Measurements from ENCODE around the gene CPNE5.

CPNE5 gene

GRCh38 chr6:36805096-36805797, 34.0 kb downstream of the CPNE5 start:
- no peak overlapping the region for H3K27ac ChIP-seq (ENCODE audit: low read depth, low read length)
- no peak overlapping the region for H3K9ac ChIP-seq (ENCODE audit: low read length)
- no peak overlapping the region for H3K4me2 ChIP-seq (ENCODE audit: low read length)
- H3K36me3 ChIP-seq (ENCODE audit: control insufficient read depth in 1 of 2, insufficient read depth in 2 of 2, low read length in 2 of 2) = no peaks in the 10 kb centered on the region
- H3K18ac ChIP-seq (ENCODE audit: low read length) = no peak overlapping the region
- H2AK5ac ChIP-seq (ENCODE audit: low read length) = no peak overlapping the region
- no peak overlapping the region for H2AFZ ChIP-seq (ENCODE audit: insufficient read depth, low read length, poor library complexity)
- H3K23ac ChIP-seq (ENCODE audit: low read length) = no peak overlapping the region
- no peak overlapping the region for H4K12ac ChIP-seq (ENCODE audit: low read depth, low read length)
- H3K79me1 ChIP-seq (ENCODE audit: low read length) = no peaks in the 10 kb centered on the region
- no peak for DNase-seq
- no peaks in the 10 kb centered on the region for H3K4me1 ChIP-seq (ENCODE audit: control insufficient read depth in 1 of 2, insufficient read depth in 2 of 2, low read length in 2 of 2)
- H2BK5ac ChIP-seq (ENCODE audit: low read depth, low read length, poor library complexity) = no peak overlapping the region
- H3K4ac ChIP-seq (ENCODE audit: low read depth, low read length) = no peak overlapping the region
- no peak overlapping the region for H3K14ac ChIP-seq (ENCODE audit: low read length)
- H3K27me3 ChIP-seq (ENCODE audit: insufficient read depth, low read length) = no peaks in the 10 kb centered on the region
- no CpG with 5 or more reads among the region's 7 CpGs for WGBS (ENCODE audit: extremely low coverage, insufficient coverage, insufficient read length)
- H3K9me3 ChIP-seq (ENCODE audit: insufficient read depth, low read depth, low read length) = peaks cover 1% of the 10 kb centered on the region
- no peak overlapping the region for H4K91ac ChIP-seq (ENCODE audit: low read depth, low read length)
- H2BK120ac ChIP-seq (ENCODE audit: insufficient read depth, low read length, poor library complexity) = no peak overlapping the region
- no peak overlapping the region for H2BK12ac ChIP-seq (ENCODE audit: low read length)
- no peak overlapping the region for H3K4me3 ChIP-seq (ENCODE audit: low read depth, low read length)
- H3K79me2 ChIP-seq (ENCODE audit: control insufficient read depth, insufficient read depth, low read length, poor library complexity) = no peaks in the 10 kb centered on the region
- H4K8ac ChIP-seq (ENCODE audit: low read depth, low read length) = no peak overlapping the region

GRCh38 chr6:36804563-36804962, 34.7 kb downstream of the CPNE5 start:
- Histone ChIP-seq H2AK5ac (ENCODE audit: low read length) (no peak overlapping the region), H2AFZ (ENCODE audit: insufficient read depth, low read length, poor library complexity) (no peak overlapping the region), H3K18ac (ENCODE audit: low read length) (no peak overlapping the region), H2BK12ac (ENCODE audit: low read length) (no peak overlapping the region), H2BK120ac (ENCODE audit: insufficient read depth, low read length, poor library complexity) (no peak overlapping the region), H4K12ac (ENCODE audit: low read depth, low read length) (no peak overlapping the region), H3K36me3 (ENCODE audit: control insufficient read depth in 1 of 2, insufficient read depth in 2 of 2, low read length in 2 of 2) (no peaks in the 10 kb centered on the region), H4K91ac (ENCODE audit: low read depth, low read length) (no peak overlapping the region), H3K9me3 (ENCODE audit: insufficient read depth, low read depth, low read length) (peaks cover 1% of the 10 kb centered on the region), H3K79me1 (ENCODE audit: low read length) (no peaks in the 10 kb centered on the region), H3K79me2 (ENCODE audit: control insufficient read depth, insufficient read depth, low read length, poor library complexity) (no peaks in the 10 kb centered on the region), H3K23ac (ENCODE audit: low read length) (no peak overlapping the region), H3K27ac (ENCODE audit: low read depth, low read length) (no peak overlapping the region), H3K4me2 (ENCODE audit: low read length) (no peak overlapping the region), H3K9ac (ENCODE audit: low read length) (no peak overlapping the region), H3K14ac (ENCODE audit: low read length) (no peak overlapping the region), H3K27me3 (ENCODE audit: insufficient read depth, low read length) (no peaks in the 10 kb centered on the region), H2BK5ac (ENCODE audit: low read depth, low read length, poor library complexity) (no peak overlapping the region), H3K4ac (ENCODE audit: low read depth, low read length) (no peak overlapping the region), H4K8ac (ENCODE audit: low read depth, low read length) (no peak overlapping the region), H3K4me3 (ENCODE audit: low read depth, low read length) (no peak overlapping the region), H3K4me1 (ENCODE audit: control insufficient read depth in 1 of 2, insufficient read depth in 2 of 2, low read length in 2 of 2) (no peaks in the 10 kb centered on the region)
- no peak for DNase-seq
- WGBS (ENCODE audit: extremely low coverage, insufficient coverage, insufficient read length) = no CpG with 5 or more reads among the region's 3 CpGs

GRCh38 chr6:36803908-36804307, 35.3 kb downstream of the CPNE5 start:
- H3K27ac ChIP-seq (ENCODE audit: low read depth, low read length) = no peak overlapping the region
- no peak overlapping the region for H3K4me3 ChIP-seq (ENCODE audit: low read depth, low read length)
- WGBS (ENCODE audit: extremely low coverage, insufficient coverage, insufficient read length) = no CpG with 5 or more reads among the region's 1 CpG
- peaks cover 1% of the 10 kb centered on the region for H3K9me3 ChIP-seq (ENCODE audit: insufficient read depth, low read depth, low read length)
- H2BK12ac ChIP-seq (ENCODE audit: low read length) = no peak overlapping the region
- no peaks in the 10 kb centered on the region for H3K36me3 ChIP-seq (ENCODE audit: control insufficient read depth in 1 of 2, insufficient read depth in 2 of 2, low read length in 2 of 2)
- H3K27me3 ChIP-seq (ENCODE audit: insufficient read depth, low read length) = no peaks in the 10 kb centered on the region
- no peak overlapping the region for H2AFZ ChIP-seq (ENCODE audit: insufficient read depth, low read length, poor library complexity)
- no peak overlapping the region for H4K91ac ChIP-seq (ENCODE audit: low read depth, low read length)
- H2BK120ac ChIP-seq (ENCODE audit: insufficient read depth, low read length, poor library complexity) = no peak overlapping the region
- H3K4ac ChIP-seq (ENCODE audit: low read depth, low read length) = no peak overlapping the region
- no peak overlapping the region for H3K18ac ChIP-seq (ENCODE audit: low read length)
- no peak overlapping the region for H2BK5ac ChIP-seq (ENCODE audit: low read depth, low read length, poor library complexity)
- no peaks in the 10 kb centered on the region for H3K79me2 ChIP-seq (ENCODE audit: control insufficient read depth, insufficient read depth, low read length, poor library complexity)
- no peak overlapping the region for H4K8ac ChIP-seq (ENCODE audit: low read depth, low read length)
- no peak overlapping the region for H3K14ac ChIP-seq (ENCODE audit: low read length)
- H4K12ac ChIP-seq (ENCODE audit: low read depth, low read length) = no peak overlapping the region
- H2AK5ac ChIP-seq (ENCODE audit: low read length) = no peak overlapping the region
- no peaks in the 10 kb centered on the region for H3K79me1 ChIP-seq (ENCODE audit: low read length)
- no peak overlapping the region for H3K4me2 ChIP-seq (ENCODE audit: low read length)
- no peaks in the 10 kb centered on the region for H3K4me1 ChIP-seq (ENCODE audit: control insufficient read depth in 1 of 2, insufficient read depth in 2 of 2, low read length in 2 of 2)
- no peak overlapping the region for H3K23ac ChIP-seq (ENCODE audit: low read length)
- no peak for DNase-seq
- H3K9ac ChIP-seq (ENCODE audit: low read length) = no peak overlapping the region

DNA sequence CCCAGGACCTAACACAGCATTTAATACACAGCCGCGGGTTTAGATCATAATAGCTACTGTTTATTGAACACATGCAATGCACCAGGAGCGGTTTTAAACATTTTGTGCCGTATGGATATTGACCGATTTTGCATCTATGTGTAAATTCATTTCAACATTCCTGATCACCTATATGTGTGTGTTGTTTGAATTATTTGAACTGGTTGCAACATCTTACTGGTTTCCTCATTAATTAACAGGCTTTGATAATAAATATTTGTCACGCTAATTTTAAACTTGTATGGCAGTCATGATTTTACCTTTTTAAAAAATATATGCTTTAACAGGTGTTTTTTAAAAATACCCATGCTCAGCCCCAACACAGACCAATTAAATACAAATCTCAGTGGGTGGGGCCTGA, 35.8 kb downstream of the CPNE5 start:
- no peak overlapping the region for H3K4me2 ChIP-seq (ENCODE audit: low read length)
- H3K4me1 ChIP-seq (ENCODE audit: control insufficient read depth in 1 of 2, insufficient read depth in 2 of 2, low read length in 2 of 2) = no peaks in the 10 kb centered on the region

More for the DNA sequence above, 35.8 kb downstream of the CPNE5 start:
- no peak overlapping the region for H4K8ac ChIP-seq (ENCODE audit: low read depth, low read length)
- H3K79me1 ChIP-seq (ENCODE audit: low read length) = no peaks in the 10 kb centered on the region
- no peak overlapping the region for H2AK5ac ChIP-seq (ENCODE audit: low read length)
- no peak overlapping the region for H2BK12ac ChIP-seq (ENCODE audit: low read length)
- H3K9me3 ChIP-seq (ENCODE audit: insufficient read depth, low read depth, low read length) = peaks cover 1% of the 10 kb centered on the region
- no peak overlapping the region for H2AFZ ChIP-seq (ENCODE audit: insufficient read depth, low read length, poor library complexity)
- H3K23ac ChIP-seq (ENCODE audit: low read length) = no peak overlapping the region
- H4K12ac ChIP-seq (ENCODE audit: low read depth, low read length) = no peak overlapping the region
- H3K27ac ChIP-seq (ENCODE audit: low read depth, low read length) = no peak overlapping the region
- H3K18ac ChIP-seq (ENCODE audit: low read length) = no peak overlapping the region
- H2BK120ac ChIP-seq (ENCODE audit: insufficient read depth, low read length, poor library complexity) = no peak overlapping the region
- H3K36me3 ChIP-seq (ENCODE audit: control insufficient read depth in 1 of 2, insufficient read depth in 2 of 2, low read length in 2 of 2) = no peaks in the 10 kb centered on the region
- H3K4ac ChIP-seq (ENCODE audit: low read depth, low read length) = no peak overlapping the region
- no peak overlapping the region for H3K14ac ChIP-seq (ENCODE audit: low read length)
- H4K91ac ChIP-seq (ENCODE audit: low read depth, low read length) = no peak overlapping the region
- WGBS (ENCODE audit: extremely low coverage, insufficient coverage, insufficient read length) = no CpG with 5 or more reads among the region's 6 CpGs
- DNase-seq = no peak
- no peaks in the 10 kb centered on the region for H3K79me2 ChIP-seq (ENCODE audit: control insufficient read depth, insufficient read depth, low read length, poor library complexity)
- H3K27me3 ChIP-seq (ENCODE audit: insufficient read depth, low read length) = no peaks in the 10 kb centered on the region
- H2BK5ac ChIP-seq (ENCODE audit: low read depth, low read length, poor library complexity) = no peak overlapping the region
- H3K4me3 ChIP-seq (ENCODE audit: low read depth, low read length) = no peak overlapping the region
- no peak overlapping the region for H3K9ac ChIP-seq (ENCODE audit: low read length)
